Measurements from ENCODE around the gene SAMD11.

SAMD11 gene

DNA sequence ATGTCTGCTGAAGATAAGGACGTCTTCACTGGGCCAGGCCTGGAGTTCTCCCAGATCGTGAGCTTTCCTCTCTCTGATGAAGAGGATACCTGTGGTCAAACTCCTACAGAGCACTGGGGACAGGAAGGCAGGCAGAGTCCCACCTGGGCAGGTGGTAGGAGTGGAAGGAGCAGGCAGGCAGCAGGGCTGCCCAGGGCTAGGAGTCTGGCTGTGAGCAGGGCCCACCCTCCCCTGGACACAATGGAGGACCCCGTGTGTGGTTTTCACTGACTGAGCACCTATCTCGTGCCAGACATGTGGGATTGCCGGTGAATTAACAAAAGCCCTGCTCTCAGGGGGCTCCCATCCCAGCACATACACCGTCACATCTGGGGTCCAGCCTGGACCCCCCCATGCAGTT, 4.9 kb upstream of the SAMD11 start:
- no peak for DNase-seq

GRCh38 chr1:919271-919872, 4.4 kb upstream of the SAMD11 start:
- DNase-seq, result no peak

GRCh38 chr1:920010-920409, 3.7 kb upstream of the SAMD11 start:
- no peak for DNase-seq

GRCh38 chr1:920521-920920, 3.2 kb upstream of the SAMD11 start:
- DNase-seq, result no peak

GRCh38 chr1:921011-921837, 2.5 kb upstream of the SAMD11 start:
- DNase-seq, result peak; percentile 40

- no peak for DNase-seq
Measured at GRCh38 chr1:923991-924655, 400 bp downstream of the SAMD11 start.

DNA sequence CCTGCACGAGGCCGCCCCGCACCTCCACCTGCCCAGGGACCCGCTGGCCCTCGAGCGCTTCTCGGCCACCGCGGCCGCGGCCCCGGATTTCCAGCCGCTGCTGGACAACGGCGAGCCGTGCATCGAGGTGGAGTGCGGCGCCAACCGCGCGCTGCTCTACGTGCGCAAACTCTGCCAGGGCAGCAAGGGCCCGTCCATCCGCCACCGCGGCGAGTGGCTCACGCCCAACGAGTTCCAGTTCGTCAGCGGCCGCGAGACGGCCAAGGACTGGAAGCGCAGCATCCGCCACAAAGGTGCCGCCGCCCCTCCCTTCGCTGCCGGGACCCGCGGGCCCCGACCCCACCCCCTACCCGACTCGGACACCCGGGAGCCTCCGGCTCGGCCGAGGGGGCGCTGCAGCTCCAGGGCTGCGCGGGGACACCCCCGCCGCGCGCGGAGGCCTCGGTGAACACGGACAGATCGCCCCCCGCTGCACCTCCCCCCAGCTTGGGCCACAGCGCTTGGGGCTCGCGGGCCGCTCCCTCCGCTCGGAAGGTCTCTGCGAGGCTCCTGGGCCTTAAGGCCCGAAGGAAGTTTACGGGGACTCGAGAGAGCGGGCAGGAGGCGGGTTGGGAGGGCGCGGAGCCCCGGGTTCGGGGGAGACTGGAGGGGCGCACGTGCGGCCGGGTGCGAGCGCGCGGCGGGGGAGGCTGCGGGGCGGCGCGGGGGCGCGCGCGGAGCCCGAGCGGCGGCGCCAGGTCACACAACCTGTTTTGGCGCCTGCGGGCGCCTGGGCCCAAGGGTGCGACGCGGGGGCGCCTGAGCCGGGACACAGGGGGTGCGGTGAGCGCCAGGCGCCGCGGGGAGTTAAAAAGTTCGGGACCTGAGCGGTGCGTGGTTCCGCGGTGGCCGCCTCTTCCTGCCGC, 1.2 kb downstream of the SAMD11 start:
- DNase-seq, result no peak

GRCh38 chr1:925561-926421, 2.1 kb downstream of the SAMD11 start:
- DNase-seq, result no peak

DNA sequence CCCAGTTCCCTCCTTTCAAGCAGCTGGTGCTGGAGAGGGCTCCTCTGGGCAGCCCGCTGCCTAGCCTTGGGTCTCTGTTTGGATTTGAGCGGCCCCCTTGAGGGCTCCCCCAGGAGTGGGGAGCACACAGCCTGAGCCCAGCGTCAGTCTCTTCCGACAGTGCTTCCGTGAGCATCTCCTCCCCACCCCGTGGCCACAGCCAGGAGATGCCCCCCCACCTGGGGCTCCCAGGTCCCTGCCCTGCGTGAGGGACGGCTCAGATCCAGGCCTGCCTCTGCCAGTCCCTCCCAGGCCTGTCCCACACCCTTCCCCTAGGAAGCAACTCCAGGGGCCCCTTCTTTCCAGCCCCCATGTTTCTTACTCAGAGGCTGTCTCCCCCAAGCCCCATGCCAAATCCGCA, 3.5 kb downstream of the SAMD11 start:
- DNase-seq, result no peak

DNA sequence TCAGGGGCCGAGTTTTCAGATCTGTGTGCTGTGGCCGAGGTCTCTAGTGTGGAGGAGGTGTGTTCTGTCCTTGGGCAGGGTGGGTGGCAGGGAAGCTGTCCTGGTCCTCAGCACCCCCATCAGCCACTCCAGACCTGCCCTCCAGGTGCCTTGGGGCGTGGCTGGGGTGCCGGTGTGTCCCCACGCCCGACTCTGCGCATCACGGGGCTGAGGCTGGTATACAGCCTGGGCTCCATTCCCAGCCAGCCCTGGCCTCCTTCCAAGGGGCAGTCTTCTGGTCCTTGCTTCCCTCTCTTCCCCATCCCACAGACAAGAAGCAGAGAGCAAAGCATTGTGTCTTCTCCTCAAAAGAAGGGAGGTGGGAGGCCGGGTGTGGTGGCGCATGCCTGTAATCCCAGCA, 4.0 kb downstream of the SAMD11 start:
- no peak for DNase-seq

- DNase-seq, result no peak
Measured at GRCh38 chr1:928825-929661, 5.3 kb downstream of the SAMD11 start.

DNA sequence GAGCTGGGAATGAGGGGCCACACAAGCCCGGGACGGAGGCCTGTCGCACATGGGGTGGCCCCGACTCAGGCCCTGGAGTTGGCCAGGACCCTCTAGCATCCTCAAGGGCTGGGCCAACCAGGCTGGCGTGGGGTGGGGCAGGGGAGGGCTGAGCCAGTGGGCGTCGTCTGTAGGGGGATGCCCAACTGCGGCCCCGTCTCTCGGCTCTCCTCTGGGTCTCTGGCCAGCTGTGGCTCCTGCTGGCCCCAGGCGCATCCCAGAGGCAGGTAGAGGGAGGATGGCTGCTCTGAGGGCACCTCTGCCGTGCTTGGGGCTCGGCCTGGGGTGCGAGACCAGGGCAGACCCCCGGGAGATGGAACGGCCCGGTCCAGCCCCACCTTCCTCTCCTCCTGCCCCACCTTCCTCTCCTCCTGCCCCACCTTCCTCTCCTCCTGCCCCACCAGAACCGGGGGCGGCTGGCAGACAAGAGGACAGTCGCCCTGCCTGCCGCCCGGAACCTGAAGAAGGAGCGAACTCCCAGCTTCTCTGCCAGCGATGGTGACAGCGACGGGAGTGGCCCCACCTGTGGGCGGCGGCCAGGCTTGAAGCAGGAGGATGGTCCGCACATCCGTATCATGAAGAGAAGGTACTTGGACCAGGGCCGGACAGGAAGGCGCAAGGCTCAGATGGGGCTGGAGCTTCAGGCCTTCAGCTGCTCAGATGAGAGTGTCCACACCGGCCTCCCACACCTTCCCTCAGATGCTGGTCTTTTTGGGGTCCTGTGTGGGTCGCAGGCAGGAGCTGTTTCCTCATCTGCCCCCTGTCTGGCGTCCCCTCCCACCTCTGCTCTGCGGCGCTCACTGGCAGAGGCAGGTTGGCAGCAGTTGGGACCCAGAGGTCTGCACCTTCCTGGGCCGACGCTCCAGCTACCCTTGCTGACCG, 6.2 kb downstream of the SAMD11 start:
- no peak for DNase-seq

DNA sequence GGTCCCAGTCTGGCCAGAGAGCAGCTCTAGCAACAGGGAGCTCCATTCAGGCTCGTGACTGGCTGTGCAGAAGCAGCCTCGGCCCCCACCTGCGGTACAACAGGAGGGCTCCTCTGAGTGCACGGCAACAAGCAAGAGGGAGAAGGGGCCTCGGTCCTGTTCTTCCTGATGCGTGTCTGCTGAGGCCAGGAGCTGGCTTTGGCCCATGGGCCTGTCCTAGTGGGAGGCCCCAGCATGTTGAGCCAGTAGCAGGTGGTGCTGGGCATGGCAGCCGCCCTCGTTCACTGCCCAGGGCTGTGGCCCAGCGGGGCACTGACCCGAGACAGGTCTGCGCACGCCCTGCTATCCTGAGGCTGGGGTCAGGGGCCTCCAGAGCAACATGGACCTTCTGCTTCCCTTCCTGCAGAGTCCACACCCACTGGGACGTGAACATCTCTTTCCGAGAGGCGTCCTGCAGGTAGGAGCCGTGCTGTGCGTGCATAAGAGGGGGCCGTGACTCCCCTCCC, 7.0 kb downstream of the SAMD11 start:
- DNase-seq, result no peak

GRCh38 chr1:931380-932172, 7.9 kb downstream of the SAMD11 start:
- DNase-seq, result no peak

GRCh38 chr1:932173-932510, 8.4 kb downstream of the SAMD11 start:
- no peak for DNase-seq

GRCh38 chr1:932776-933602, 9.3 kb downstream of the SAMD11 start:
- DNase-seq, result no peak

GRCh38 chr1:933603-933940, 9.8 kb downstream of the SAMD11 start:
- no peak for DNase-seq

Measured in NCI-H1694 (cell line).